HG03469 (cell line): Measurements from ENCODE around the gene CIAO1.
"Not testable (repeated sequence)": the region's sequence is repeated elsewhere in the genome, so short reads cannot be mapped to it uniquely, and the experiment has no call there.

Experiments used
- ATAC-seq: cut with Tn5 transposase; IDR thresholded peaks from one replicate; pipeline ENCODE4 v1.9.1; 2021; ENCODE audit warnings: mild to moderate bottlenecking, moderate library complexity, moderate number of reproducible peaks; ENCODE audit not compliant: unreplicated experiment

CIAO1 gene

DNA sequence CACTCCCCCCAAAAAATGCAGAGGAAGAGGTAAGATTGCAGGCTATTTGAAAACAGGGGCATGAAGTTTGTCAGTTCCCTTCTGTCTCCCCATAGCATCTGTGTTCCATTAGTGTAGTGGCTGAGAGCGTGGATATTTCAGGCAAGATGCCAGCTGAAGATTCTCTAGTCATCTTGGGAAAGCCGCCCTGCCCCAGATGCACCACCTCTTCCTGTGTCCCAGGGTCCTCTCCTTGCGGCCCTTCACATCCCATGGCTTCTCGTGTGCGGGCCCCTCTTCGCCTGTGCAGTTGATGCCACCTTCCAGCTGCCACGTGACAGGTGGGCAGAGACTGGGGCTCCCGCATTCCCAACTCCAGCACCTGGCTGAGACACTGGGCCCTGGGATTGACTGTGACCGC is 16.4 kb upstream of the CIAO1 start:
- no peak for ATAC-seq

DNA sequence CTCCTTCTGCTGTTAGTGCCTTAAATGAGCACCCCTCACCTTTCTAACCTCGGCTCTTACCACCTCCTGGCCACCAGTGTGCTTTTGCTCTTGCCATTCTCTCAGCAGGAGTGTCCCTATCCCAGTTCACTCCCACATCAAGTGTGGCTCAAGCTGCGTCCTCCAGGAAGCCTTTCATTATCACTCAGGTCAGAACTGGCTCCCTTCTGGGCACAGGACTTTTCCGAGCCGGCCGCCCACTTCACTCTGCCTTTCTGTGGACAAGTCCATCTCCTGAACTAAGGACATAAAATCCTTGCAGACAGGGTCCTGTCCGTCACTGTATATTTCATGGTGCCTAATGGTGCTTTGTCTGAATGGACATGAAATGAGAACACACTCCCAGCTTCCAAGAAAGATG is 15.8 kb upstream of the CIAO1 start:
- no peak for ATAC-seq

DNA sequence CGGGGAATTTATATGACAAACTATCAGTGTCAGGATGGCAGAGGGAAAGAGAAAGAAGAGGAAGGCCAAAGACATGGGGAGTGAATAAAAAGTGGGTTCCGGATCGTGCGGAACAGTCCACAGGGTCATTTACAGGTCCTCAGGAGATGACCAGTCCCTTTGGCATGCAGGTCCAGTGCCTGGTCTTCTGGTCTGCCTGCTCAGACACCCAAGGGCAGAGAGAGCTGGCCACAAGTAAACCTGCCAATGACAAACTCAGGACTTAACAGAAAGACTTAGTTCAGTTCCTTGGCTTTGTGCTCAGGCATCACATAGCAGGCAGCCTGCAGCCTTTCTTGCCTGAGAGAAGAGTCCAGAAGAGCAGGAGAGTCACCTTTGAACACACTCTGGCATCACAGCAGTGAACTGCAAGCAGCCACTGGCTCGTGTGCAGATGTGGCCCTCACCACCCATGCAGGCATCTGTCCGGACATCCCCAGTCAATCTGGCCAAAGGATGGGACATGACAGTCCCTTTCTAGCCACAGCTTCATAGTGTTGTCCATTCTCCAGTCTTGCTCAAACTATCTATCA is 14.2 kb upstream of the CIAO1 start:
- ATAC-seq = no peak

DNA sequence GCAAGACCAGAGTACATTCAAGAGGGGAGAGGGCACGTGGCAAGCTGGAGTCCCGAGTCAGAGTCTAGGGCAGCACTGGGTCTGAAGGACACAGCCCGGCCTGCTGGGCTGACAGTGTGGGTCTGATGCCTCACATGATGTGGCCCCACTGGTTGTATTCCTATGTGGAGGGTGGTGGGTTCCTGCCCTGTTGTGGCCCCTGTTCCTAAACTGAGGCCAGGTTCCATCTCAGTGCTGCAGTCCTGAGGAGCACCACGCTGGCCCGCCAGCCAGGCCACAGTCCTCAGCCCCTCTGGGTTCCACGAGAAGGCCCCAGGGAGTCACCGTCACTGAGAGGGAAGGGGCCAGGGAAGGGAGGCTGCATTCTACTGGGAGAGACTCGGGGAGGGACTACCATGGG is 13.5 kb upstream of the CIAO1 start:
- no peak for ATAC-seq

DNA sequence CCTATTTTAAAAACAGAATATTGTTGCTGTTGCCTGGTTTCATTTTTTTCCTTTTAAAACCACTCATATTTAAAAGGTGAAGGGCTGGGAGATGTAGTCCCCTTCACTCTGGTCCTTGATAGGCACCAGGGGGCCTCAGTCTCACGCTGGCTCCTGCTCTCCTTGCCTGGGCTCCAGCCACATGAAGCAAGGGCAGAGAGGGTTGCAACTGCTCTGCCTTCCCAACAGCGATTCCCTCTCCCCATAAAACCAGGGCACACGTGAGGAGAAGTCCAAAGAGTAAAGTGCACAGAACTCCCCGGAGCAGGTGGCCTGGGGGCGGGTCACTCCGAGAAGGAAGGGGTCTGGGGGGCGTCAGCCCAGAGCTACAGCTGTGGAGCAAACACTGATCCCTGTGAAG is 13.0 kb upstream of the CIAO1 start:
- no peak for ATAC-seq

DNA sequence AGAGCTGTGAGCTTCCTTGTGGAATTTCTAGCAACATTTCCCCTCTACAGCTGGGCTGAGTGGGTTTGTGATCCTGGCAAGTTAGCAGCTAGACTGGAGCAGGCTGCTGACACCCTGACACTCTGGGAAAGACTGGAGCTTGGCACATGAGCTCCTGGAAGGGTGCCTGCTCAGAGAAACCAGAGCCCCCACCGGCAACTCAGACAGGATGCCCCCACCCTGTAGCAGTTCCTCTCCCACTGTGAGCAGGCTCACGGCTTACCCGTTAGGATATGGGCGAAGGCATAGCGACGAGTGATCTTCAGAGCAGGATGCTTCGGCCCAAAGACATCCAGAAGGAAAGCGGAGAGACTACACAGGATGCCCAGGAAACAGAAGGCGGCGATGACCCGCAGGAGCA is 11.5 kb upstream of the CIAO1 start:
- no peak for ATAC-seq

DNA sequence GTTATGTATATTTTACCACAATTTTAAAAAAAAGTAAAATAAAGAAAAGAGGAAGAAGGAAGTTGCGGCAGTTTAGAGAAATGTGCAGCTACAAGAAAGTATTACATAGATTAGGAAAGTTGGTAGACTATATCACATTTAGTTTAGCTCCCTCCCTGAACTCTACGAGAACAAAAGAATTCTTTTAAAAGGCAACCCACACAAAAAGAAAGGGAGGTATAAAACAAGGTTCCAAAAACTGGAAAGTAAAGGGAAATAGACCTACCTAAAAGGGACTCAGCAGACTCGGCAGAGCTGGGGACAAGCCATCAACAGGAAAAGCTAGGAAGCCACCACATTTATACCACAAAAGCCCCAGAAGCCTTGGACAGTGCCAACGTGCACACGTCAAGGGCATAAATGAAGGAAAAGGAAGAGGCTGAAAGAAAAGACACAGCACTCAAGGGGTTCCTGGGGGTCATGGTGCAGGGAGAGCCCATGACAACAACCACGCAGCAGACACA is 9.4 kb upstream of the CIAO1 start:
- ATAC-seq = no peak

DNA sequence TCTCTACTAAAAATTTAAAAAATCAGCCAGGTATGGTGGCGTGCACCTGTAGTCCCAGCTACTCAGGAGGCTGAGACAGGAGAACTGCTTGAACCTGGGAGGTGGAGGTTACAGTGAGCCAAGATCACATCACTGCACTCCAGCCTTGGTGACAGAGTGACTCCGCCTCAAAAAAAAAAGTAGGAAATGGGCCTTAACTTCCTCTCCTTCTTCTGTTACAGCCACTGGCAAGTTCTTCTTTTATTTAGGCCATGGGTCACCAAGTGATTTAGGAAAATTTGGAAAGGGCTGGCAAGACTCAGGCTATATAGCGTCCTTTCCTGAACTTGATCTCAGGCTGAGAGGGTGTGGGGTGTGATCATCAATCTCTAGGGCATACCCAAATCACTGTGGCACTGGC is 8.3 kb upstream of the CIAO1 start:
- not testable (repeated sequence) for ATAC-seq

DNA sequence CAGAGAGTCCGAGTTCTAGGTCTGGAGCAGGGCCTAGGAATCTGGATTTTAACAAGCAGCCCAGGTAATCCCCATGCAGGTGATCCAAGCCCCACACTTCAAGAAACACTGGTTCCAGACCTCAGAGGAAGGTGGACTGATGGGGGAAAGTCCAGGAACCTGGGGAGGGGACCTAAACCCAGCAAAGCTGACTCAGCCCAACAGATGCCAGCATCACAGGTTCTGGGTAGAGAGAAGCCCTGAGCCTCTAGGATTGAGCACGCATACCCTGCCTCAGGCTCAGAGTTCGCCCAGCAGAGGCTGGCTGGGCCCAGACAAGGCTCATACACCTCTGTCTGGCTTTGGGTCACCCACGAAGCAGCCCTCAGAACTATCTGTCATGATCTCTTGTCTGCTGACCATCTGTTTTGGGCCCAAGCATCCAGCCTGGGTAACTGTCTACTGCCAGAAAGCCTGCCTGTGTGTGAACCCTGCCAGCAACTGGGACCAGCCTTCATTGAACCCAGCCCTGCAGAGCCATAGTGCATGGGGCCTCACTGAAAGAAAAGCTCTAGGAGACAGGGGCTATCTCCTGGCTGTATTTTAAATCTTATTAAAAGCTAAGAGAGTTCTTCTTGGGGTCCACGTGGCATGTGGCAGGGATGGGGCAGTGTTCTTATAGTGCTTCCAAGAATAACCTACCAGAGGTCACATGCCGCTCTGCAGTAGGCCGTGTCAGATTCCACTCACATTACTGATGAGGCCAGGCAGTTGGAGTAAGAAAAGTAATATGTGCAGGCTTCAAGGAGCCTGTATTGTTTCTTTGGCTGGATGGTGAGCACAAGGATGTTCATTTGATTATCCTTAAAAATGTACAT is 7.6 kb upstream of the CIAO1 start:
- no peak for ATAC-seq

DNA sequence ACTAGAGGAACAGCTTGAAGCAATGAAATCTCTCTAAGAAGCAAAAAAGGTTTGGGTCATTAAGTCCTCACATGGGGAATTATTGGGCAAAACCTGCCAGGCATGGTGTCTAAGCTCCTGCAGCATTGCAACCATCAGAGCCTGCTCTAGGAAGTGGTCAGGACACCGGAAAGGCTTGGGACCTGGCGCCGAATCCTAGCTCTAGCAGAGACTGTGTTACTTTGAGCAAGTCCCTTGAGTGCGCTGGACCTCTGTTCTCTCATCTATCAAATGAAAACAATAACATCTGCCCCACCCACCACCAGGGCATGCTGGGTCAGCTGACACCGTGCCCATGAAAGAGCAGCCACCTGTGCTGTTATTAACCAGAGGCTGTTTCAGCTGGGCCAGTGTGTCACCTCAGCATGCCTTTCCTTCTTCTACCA is 6.5 kb upstream of the CIAO1 start:
- ATAC-seq = no peak

DNA sequence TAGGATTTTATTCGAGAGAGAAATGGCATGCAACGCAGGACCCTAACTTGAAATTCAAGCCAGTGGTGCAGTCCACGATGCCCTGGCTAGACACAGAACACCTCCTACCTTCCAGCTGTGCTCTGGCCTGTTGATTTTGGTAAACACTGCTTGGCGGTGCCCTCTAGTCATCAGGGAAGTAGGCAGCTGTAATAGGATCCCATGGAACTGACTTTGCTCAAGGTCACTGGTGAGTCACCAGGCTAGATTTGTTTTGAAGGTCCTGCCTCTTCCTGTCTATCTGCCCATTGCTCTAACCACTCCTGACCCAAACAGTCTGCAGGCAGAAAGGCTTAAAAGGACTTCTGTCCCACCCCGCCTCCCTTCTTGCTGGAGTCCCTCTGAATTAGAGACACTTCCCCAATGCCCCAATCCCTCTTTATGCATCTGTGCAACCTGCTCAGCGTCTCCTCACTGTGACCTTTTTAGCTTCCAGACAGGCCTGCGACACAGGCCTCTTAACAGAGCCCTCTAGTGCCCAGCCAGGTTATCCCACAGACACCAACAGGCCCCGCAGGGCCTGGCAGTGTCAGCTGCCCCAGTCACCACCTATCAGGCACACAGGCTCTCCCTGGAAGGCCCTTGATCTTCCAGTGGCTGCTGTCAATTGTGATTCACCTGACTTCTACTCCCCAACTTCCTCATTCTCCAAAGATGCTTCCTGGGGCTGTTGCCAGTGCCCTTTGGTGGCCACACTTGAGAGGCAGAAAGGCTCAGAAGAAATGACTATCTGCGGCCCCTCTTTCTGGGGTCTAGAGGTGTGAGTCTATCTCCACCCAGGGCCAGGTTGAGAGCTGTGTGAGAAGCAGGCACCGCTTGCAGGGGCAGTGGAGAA is 5.4 kb upstream of the CIAO1 start:
- ATAC-seq = no peak

DNA sequence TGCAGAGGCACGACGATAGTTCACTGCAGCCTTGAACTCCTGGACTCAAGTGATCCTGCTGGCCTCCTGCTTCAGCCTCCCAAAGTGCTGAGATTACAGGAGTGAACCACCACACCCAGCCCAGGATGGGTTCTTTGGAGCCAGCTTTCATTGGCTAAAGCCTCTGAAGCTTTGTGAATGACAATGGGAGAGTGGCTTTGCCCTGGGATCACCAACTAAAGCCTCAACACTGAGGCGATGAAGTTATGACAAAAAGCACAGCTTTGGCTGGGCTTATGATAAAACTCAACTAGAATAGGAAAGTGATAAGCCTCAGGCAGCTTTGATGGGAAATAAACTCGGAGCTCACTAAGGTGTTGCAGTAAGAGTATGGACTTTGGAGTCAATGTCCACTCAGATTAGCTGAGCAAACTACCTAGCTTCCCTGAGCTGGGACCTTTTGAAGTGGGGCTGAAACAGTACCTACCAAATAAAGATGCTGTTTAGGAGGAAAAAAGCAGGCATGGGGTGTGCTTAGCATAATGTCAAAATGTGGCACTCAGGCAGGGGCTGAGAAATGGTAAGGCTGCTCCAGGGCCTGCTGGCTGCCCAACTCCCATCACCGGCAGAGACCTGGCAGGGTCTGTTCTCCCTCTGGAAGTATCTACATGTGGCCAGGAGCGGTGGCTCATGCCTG is 4.6 kb upstream of the CIAO1 start:
- ATAC-seq = no peak

DNA sequence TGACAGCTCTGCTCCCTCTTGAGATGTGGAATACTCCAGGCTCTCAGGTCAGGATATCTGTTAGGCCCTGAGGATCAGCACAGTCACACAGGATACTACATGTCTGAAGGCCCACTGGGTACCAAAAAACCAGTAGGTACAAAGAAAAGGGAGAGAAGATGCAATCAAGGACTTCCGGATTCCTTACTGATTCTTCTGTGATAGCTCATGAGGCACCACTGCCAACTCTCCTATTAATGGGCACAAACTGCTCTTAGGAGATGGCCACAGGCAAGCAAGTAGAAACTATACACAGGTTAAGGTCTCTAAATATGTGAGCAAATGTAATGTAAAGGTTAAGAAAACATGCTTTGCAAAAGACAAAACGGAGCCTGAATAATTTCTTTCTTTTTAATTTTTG is 3.7 kb upstream of the CIAO1 start:
- no peak for ATAC-seq

DNA sequence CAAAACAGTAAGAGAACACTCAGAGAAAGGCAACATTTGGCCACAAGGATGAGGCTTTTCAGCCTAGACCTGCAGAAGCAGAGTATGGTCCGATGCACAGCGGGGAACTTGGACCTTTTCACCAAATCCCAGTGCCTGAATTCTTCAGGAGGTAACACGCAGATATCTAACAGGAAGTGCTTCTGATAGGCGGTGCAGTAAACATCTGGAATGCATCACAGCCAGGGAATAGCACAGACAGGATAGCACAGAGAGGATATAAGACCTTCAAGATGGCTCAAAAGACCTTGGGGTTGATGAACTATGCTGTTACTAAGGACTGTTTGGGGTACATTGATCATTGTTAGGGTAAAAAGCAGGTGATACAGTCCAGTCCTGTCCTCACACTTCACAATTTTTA is 1.9 kb upstream of the CIAO1 start:
- no peak for ATAC-seq

DNA sequence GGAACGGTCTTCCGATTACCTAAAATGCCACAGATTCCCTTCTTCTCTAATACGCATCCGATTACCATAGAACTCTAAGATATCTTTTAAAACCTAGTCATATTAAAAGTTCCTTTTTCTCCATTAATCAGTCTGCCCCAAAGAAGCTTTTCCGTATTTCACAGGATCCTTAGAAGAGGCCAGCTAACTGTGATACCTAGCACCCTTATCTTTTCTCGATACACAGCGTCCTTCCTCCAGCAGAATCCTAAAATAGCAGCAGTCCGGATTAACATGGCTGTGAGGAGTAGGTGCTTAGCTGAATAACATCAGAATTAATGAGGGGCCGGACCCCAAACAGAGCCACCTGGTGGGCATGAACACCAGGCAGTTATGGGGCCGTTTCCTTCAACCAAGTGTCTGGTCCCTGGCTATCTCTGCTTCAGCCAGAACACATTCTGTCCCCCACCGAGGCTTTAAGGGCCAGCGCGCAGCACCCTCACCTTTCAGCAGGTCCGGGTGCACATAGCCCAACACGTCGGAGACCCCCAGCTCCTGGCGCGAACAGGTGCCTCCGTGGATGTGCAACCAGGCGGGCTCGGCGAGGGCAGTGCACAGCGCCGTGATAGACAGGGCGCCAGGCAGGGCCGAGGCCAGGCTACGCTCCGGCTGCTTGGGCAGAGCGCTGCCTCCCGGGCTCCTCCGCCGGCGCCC is 1.2 kb upstream of the CIAO1 start:
- no peak for ATAC-seq

DNA sequence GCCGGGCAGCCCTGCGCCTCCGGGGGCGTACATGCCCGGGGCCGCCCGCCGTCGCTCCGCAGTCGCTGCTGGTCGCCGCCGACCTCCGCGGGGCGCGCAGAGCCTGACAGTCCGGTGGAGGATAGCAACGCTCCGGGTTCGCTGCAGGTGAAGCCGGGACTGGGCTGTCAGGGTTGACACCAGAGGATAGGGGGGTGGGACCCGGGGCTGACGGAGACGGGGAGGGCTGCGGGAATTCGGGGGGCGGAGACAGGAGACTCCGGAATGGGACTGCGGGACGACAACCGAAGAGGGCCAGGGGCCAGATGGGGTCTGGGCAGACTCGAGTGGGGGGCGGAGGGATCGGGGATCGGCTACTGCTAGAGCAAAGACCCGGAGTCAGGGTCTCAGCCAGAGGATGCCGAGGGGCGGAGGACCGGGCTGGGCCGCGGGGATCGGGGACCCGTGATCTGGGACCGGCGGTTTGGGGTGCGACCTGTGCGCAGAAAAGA is 631 bp upstream of the CIAO1 start:
- ATAC-seq = no peak

DNA sequence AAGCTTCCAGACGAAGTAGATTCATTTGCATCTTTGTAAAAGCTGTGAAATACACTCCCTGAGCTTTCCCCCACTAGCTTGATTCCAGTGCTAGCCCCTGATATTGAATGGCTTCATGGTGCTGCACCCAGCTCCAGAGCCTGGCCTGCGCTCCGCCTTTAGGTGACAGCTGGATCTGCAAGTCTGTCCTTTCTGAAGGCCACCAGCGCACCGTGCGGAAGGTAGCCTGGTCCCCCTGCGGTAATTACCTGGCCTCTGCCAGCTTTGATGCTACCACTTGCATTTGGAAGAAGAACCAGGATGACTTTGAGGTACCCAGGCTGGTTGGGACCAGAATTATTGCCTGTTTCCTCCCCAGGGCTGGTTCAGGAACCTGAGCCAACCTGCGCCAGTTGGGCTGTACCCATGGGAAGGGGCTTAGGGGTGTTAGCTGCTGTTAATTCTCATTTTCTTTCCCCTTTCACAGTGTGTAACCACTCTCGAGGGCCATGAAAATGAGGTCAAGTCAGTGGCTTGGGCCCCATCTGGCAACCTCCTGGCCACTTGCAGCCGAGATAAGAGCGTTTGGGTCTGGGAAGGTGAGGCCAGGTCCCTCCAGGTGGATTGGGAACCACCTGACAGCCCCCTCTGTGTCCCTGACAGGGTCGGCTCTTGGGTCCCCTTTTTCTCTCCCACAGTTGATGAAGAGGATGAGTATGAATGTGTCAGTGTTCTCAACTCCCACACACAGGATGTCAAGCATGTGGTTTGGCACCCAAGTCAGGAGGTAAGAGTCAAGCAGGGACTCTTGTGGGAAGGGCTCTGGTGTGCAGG is 1.3 kb downstream of the CIAO1 start:
- no peak for ATAC-seq

DNA sequence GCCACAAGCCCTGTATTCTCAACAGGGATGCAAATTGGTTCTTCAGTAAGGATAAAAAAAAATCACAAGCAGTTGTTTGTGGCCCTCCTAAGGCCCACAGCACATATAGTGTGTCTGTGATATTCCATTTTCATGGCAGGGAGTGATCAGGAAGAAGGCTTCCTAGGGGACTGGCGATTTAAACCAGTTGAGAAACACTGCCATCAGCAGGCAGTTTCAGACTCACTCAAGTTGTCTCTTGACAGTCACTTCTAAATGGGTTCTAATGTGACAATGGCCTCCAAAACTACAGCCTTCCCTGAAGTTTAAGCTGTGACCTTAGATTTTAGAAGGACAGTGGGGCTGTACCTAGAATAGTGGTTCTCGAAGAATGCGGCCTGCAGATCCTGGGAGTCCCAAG is 6.0 kb downstream of the CIAO1 start:
- no peak for ATAC-seq

DNA sequence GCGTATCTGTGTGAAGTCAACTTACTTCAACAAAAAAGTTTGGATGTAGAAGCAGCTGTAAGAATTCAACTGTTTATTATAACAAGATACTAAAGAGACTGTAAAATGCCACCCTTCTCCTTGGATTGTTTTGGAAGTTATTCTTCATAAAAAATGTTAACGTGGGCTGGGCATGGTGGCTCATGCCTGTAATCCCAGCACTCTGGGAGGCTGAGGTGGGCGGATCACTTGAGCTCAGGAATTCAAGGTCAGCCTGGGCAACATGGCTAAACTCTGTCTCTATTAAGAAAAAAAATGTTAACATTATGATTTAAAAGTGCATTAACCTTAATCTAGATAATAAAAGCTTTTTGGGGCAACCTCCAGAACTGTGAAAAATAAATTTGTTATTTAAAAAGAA is 7.7 kb downstream of the CIAO1 start:
- no peak for ATAC-seq
